HAP-1 (cell line): Measurements from ENCODE around the gene C7orf57.

ENCODE experiments used
- DNase-seq, 2 experiments: peaks; one replicate each; pipeline ENCODE4 v3.0.0-alpha.2; 2016 to 2020; ENCODE audit warnings: low spot score in 2 of 2
- H3K27me3 ChIP-seq: fragments of 250-450 bp; sonication (Bioruptor Pico); 2 replicates; pipeline ENCODE4 v1.5.1; 2020; ENCODE audit warnings: low read depth, mild to moderate bottlenecking, moderate library complexity
- H3K36me3 ChIP-seq: fragments of 250-450 bp; sonication (Bioruptor Pico); replicated peaks from 2 replicates; pipeline ENCODE4 v1.5.1; 2020; ENCODE audit warnings: mild to moderate bottlenecking
- H3K4me1 ChIP-seq: fragments of 250-450 bp; sonication (Bioruptor Pico); 2 replicates; pipeline ENCODE4 v1.5.1; 2020; ENCODE audit warnings: mild to moderate bottlenecking
- H3K4me3 ChIP-seq: fragments of 250-450 bp; sonication (Bioruptor Pico); 2 replicates; pipeline ENCODE4 v1.5.1; 2020; ENCODE audit warnings: mild to moderate bottlenecking, moderate library complexity
- H3K9me3 ChIP-seq: fragments of 250-450 bp; sonication (Bioruptor Pico); 2 replicates; pipeline ENCODE4 v1.5.1; 2020; ENCODE audit warnings: mild to moderate bottlenecking, moderate library complexity
- in situ Hi-C: fragments of 300-500 bp; cut with MboI; formaldehyde crosslinking; loops from 3 replicates; pipeline ENCODE4 v1.14.3; 2020; ENCODE audit warnings: low sequenced_read_pairs, inconsistent platforms, mixed read lengths

Gene C7orf57

GRCh38 chr7:48097521-48098231 is 62.3 kb downstream of the C7orf57 start:
- DNase-seq, result no peak
- Histone ChIP-seq H3K36me3 (peaks cover 33% of the 10 kb centered on the region), H3K4me3 (no peak overlapping the region), H3K9me3 (no peaks in the 10 kb centered on the region), H3K27me3 (no peaks in the 10 kb centered on the region), H3K4me1 (no peaks in the 10 kb centered on the region)
- in situ Hi-C loops, result loop anchor here (25.0 kb wide), 1 partner anchor 110 kb away; the partner anchor contains the start of gene HUS1

- Histone ChIP-seq H3K9me3 (no peaks in the 10 kb centered on the region), H3K36me3 (peaks cover 45% of the 10 kb centered on the region), H3K27me3 (no peaks in the 10 kb centered on the region), H3K4me1 (no peaks in the 10 kb centered on the region), H3K4me3 (no peak overlapping the region)
- in situ Hi-C loops, result loop anchor here (25.0 kb wide), 1 partner anchor 112 kb away; the partner anchor contains the start of gene HUS1
- DNase-seq, result no peak
Measured at GRCh38 chr7:48098846-48099245, 63.5 kb downstream of the C7orf57 start.

GRCh38 chr7:48099781-48100180 is 64.4 kb downstream of the C7orf57 start:
- peaks cover 49% of the 10 kb centered on the region for H3K36me3 ChIP-seq
- no peaks in the 10 kb centered on the region for H3K4me1 ChIP-seq
- H3K27me3 ChIP-seq, result no peaks in the 10 kb centered on the region
- H3K4me3 ChIP-seq, result no peak overlapping the region
- H3K9me3 ChIP-seq, result no peaks in the 10 kb centered on the region
- in situ Hi-C loops, result loop anchor here (25.0 kb wide), 2 partner anchors 112 to 837 kb away; partner anchors contain the start of gene HUS1
- DNase-seq, result no peak

- Histone ChIP-seq H3K9me3 (no peaks in the 10 kb centered on the region), H3K36me3 (peaks cover 42% of the 10 kb centered on the region), H3K27me3 (no peaks in the 10 kb centered on the region), H3K4me3 (no peak overlapping the region), H3K4me1 (no peaks in the 10 kb centered on the region)
- in situ Hi-C loops, result loop anchor here (25.0 kb wide), 1 partner anchor 839 kb away; no protein-coding TSS in a partner anchor
- DNase-seq, result no peak
Measured at GRCh38 chr7:48101352-48101751, 66.0 kb downstream of the C7orf57 start.

GRCh38 chr7:48101968-48102367 is 66.6 kb downstream of the C7orf57 start:
- Histone ChIP-seq H3K9me3 (no peaks in the 10 kb centered on the region), H3K4me3 (no peak overlapping the region), H3K4me1 (no peaks in the 10 kb centered on the region), H3K36me3 (peaks cover 44% of the 10 kb centered on the region), H3K27me3 (no peaks in the 10 kb centered on the region)
- in situ Hi-C loops, result loop anchor here (25.0 kb wide), 1 partner anchor 840 kb away; no protein-coding TSS in a partner anchor
- peak in 1 of 2 experiments; percentile 37 for DNase-seq

GRCh38 chr7:48102530-48102929 is 67.2 kb downstream of the C7orf57 start:
- Histone ChIP-seq H3K36me3 (peaks cover 45% of the 10 kb centered on the region), H3K27me3 (no peaks in the 10 kb centered on the region), H3K4me1 (no peaks in the 10 kb centered on the region), H3K9me3 (no peaks in the 10 kb centered on the region), H3K4me3 (no peak overlapping the region)
- DNase-seq, result no peak
- in situ Hi-C loops, result loop anchor here (25.0 kb wide), 1 partner anchor 840 kb away; no protein-coding TSS in a partner anchor

- DNase-seq, result no peak
- no peaks in the 10 kb centered on the region for H3K9me3 ChIP-seq
- H3K36me3 ChIP-seq, result peaks cover 51% of the 10 kb centered on the region
- H3K27me3 ChIP-seq, result no peaks in the 10 kb centered on the region
- H3K4me3 ChIP-seq, result no peak overlapping the region
- in situ Hi-C loops, result loop anchor here (25.0 kb wide), 1 partner anchor 843 kb away; no protein-coding TSS in a partner anchor
- no peaks in the 10 kb centered on the region for H3K4me1 ChIP-seq
Measured at GRCh38 chr7:48105045-48105444, 69.7 kb downstream of the C7orf57 start.

GRCh38 chr7:48106906-48107659 is 71.7 kb downstream of the C7orf57 start:
- in situ Hi-C loops, result loop anchor here (25.0 kb wide), 1 partner anchor 845 kb away; no protein-coding TSS in a partner anchor
- H3K36me3 ChIP-seq, result peaks cover 42% of the 10 kb centered on the region
- H3K4me3 ChIP-seq, result no peak overlapping the region

GRCh38 chr7:48107926-48108472 is 72.7 kb downstream of the C7orf57 start:
- no peak for DNase-seq
- Histone ChIP-seq H3K36me3 (peaks cover 33% of the 10 kb centered on the region), H3K4me3 (no peak overlapping the region), H3K9me3 (no peaks in the 10 kb centered on the region), H3K27me3 (no peaks in the 10 kb centered on the region), H3K4me1 (no peaks in the 10 kb centered on the region)
- in situ Hi-C loops, result loop anchor here (25.0 kb wide), 1 partner anchor 846 kb away; no protein-coding TSS in a partner anchor

More at GRCh38 chr7:48106906-48107659, 71.7 kb downstream of the C7orf57 start:
- no peak for DNase-seq
- no peaks in the 10 kb centered on the region for H3K4me1 ChIP-seq
- H3K27me3 ChIP-seq, result no peaks in the 10 kb centered on the region
- H3K9me3 ChIP-seq, result no peaks in the 10 kb centered on the region

GRCh38 chr7:48108959-48109847 is 73.9 kb downstream of the C7orf57 start:
- Histone ChIP-seq H3K4me3 (no peak overlapping the region), H3K4me1 (no peaks in the 10 kb centered on the region), H3K36me3 (peaks cover 21% of the 10 kb centered on the region), H3K9me3 (no peaks in the 10 kb centered on the region), H3K27me3 (no peaks in the 10 kb centered on the region)
- no peak for DNase-seq
- in situ Hi-C loops, result loop anchor here (25.0 kb wide), 1 partner anchor 847 kb away; no protein-coding TSS in a partner anchor

GRCh38 chr7:48109848-48110663 is 74.7 kb downstream of the C7orf57 start:
- no peaks in the 10 kb centered on the region for H3K4me1 ChIP-seq
- no peak overlapping the region for H3K4me3 ChIP-seq
- no peaks in the 10 kb centered on the region for H3K27me3 ChIP-seq
- in situ Hi-C loops, result loop anchor here (25.0 kb wide), 1 partner anchor 848 kb away; no protein-coding TSS in a partner anchor
- DNase-seq, result peak; percentile 41 to 85
- H3K9me3 ChIP-seq, result no peaks in the 10 kb centered on the region
- peaks cover 21% of the 10 kb centered on the region for H3K36me3 ChIP-seq

GRCh38 chr7:48110868-48111267 is 75.5 kb downstream of the C7orf57 start:
- no peak for DNase-seq
- Histone ChIP-seq H3K27me3 (no peaks in the 10 kb centered on the region), H3K9me3 (no peaks in the 10 kb centered on the region), H3K36me3 (peaks cover 21% of the 10 kb centered on the region), H3K4me3 (no peak overlapping the region), H3K4me1 (no peaks in the 10 kb centered on the region)
- in situ Hi-C loops, result loop anchor here (25.0 kb wide), 1 partner anchor 849 kb away; no protein-coding TSS in a partner anchor
